EL (cell line): ENCODE results near the gene RAB5B.
"Not testable (repeated sequence)": the region's sequence is repeated elsewhere in the genome, so short reads cannot be mapped to it uniquely, and the experiment has no call there.

Experiments
- DNase-seq: peaks from one replicate; pipeline ENCODE4 v3.0.0-alpha.2; 2016

RAB5B gene

GRCh38 chr12:56020423-56021184, 46.7 kb downstream of the RAB5B start, which contains the start of gene IKZF4:
Gene IKZF4 (plus strand): TSS chr12:56021043. CDS start chr12:56021494, 451 bp downstream.
- no peak for DNase-seq

DNA sequence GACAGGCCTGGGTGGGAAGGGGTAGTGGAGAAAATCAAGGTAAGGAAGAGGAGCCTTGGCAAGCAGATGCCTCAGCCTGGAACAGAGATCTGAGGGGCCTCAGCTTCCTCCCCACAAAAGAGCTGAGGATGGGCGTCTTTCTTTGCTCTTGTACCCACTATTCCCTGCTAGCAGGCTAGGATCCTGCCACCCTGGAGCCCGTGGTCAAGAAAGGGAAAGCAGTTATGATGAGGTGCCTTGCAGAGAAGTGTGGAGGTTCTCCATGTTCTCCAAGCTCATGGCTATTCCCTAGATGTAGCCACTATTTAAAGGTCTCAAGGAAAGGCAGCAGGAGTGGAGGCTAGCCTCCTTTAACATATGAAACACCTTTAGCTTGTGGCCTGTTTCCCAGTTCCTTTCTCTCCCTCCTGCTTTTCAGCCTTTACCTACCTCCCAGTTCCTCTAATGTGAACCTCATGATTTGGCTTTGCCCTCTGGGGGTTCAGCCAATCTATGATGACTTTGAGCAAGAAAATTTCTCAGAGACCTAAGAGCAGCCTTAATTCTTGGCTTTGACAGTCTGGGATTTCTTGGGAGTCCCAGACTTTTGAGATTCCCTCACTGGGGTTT, 48.1 kb downstream of the RAB5B start:
- DNase-seq: no peak

- no peak for DNase-seq
Measured at GRCh38 chr12:56028511-56029165, 54.8 kb downstream of the RAB5B start.

DNA sequence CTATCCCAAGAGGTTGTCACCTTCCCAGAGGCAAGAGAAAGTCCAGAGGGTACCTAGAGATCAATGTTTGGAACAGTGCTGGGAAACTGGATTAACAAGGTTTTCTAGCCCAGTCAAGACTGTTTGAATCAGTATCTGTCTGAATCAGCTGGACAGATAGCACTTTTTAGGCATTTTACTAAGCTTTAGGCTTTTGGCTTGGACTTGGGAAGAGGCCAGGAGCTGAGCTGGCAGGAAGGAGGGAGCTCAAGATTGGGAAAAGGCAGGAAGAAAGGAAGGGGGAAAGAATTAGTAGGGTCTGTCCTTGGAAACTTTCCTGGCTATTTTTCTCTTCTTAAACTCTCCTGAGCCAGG, 55.3 kb downstream of the RAB5B start:
- peak; percentile 50 for DNase-seq

DNA sequence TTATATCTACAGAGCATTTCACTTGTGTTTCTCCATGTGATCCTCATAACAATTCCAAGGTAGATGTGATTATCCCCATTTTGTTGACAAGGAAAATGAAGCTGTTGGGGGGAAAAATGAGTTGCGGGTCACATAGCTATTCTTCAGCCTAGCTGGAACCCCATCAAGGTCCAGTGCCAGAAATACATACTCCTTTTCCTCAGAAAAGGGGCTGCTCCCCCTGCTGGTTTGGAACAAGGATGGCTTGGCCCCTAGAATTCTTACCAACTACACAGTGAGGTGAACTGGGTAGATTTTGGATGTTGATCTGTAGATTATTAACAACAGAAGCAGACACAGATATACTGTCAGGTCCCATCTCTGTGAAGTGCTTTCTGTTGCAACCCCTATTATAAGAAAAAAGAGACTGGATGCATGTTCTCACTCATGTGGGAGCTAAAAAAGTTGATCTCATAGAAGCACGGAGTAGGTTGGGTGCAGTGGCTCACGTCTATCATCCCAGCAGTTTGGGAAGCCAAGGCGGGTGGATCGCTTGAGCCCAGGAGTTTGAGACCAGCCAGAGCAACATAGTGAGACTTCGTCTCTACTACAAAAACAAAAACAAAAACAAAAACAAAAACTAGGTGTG, 55.9 kb downstream of the RAB5B start:
- DNase-seq: peak; percentile 66

GRCh38 chr12:56031987-56032386, 58.1 kb downstream of the RAB5B start:
- DNase-seq: no peak

DNA sequence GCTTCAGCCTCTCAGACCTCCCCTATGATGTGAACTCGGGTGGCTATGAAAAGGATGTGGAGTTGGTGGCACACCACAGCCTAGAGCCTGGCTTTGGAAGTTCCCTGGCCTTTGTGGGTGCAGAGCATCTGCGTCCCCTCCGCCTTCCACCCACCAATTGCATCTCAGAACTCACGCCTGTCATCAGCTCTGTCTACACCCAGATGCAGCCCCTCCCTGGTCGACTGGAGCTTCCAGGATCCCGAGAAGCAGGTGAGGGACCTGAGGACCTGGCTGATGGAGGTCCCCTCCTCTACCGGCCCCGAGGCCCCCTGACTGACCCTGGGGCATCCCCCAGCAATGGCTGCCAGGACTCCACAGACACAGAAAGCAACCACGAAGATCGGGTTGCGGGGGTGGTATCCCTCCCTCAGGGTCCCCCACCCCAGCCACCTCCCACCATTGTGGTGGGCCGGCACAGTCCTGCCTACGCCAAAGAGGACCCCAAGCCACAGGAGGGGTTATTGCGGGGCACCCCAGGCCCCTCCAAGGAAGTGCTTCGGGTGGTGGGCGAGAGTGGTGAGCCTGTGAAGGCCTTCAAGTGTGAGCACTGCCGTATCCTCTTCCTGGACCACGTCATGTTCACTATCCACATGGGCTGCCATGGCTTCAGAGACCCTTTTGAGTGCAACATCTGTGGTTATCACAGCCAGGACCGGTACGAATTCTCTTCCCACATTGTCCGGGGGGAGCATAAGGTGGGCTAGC, 60.9 kb downstream of the RAB5B start:
- DNase-seq: no peak

DNA sequence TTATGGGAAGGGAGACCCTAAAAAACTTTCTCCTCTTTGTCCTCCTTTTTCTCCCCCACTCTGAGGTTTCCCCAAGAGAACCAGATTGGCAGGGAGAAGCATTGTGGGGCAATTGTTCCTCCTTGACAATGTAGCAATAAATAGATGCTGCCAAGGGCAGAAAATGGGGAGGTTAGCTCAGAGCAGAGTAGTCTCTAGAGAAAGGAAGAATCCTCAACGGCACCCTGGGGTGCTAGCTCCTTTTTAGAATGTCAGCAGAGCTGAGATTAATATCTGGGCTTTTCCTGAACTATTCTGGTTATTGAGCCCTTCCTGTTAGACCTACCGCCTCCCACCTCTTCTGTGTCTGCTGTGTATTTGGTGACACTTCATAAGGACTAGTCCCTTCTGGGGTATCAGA, 63.3 kb downstream of the RAB5B start:
- no peak for DNase-seq

DNA sequence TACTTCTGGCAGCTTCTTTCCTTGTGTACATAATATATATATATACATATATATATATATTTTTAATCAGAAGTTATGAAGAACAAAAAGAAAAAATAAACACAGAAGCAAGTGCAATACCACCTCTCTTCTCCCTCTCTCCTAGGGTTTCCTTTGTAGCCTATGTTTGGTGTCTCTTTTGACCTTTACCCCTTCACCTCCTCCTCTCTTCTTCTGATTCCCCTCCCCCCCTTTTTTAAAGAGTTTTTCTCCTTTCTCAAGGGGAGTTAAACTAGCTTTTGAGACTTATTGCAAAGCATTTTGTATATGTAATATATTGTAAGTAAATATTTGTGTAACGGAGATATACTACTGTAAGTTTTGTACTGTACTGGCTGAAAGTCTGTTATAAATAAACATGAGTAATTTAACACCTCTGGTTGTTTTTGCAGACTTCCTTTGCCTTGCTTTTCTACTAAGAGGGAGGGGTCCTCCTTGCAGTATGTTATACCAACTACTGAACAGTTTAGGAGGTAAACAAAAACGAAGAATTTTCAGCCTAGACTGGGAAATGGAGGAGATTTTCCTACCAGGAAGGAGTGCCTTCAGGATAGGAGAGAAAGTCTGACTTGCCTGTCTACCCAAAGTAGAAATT, 64.3 kb downstream of the RAB5B start:
- no peak for DNase-seq

DNA sequence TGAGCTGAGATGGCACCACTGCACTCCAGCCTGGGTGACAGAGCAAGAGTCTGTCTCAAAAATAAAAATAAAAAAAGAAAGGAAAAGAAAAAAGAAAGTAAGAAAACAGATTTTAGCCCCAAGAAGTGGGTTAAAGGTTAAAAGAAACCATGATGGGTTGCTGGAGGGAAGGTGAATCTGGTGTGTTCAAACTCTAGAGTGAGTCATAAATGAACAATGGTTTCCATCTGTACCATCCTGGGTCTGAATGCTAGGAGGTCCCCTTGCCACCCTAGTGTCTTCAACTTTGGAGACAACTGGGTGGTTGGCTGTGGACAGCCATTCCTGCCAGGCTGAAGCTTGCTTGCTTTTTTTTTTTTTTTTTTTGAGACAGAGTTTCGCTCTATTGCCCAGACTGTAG, 66.3 kb downstream of the RAB5B start:
- DNase-seq: no peak

DNA sequence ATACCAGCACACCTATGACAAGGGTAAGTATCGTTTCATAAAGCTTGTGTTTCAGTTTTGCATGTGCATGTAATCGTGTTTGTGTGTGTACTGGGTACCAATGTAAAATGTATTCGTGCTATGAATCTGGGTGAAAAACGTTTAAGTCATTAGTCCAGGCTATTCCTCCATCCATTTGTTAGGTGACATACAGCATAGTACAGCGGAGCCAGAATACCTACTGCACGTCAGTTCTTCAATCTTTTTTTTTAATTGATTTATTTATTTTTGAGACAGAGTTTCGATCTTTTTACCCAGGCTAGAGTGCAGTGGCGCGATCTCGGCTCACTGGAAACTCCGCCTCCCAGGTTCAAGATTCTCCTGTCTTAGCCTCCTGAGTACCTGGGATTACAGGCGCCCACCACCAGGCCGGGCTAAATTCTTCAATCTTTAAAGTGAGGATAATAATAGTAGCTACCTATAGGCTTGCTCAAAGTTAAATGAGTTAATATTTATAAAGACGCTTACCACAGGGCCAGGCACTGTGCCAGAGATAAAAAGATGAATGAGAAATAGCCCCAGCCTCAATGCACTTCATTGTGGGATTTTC, 67.2 kb downstream of the RAB5B start:
- no peak for DNase-seq

DNA sequence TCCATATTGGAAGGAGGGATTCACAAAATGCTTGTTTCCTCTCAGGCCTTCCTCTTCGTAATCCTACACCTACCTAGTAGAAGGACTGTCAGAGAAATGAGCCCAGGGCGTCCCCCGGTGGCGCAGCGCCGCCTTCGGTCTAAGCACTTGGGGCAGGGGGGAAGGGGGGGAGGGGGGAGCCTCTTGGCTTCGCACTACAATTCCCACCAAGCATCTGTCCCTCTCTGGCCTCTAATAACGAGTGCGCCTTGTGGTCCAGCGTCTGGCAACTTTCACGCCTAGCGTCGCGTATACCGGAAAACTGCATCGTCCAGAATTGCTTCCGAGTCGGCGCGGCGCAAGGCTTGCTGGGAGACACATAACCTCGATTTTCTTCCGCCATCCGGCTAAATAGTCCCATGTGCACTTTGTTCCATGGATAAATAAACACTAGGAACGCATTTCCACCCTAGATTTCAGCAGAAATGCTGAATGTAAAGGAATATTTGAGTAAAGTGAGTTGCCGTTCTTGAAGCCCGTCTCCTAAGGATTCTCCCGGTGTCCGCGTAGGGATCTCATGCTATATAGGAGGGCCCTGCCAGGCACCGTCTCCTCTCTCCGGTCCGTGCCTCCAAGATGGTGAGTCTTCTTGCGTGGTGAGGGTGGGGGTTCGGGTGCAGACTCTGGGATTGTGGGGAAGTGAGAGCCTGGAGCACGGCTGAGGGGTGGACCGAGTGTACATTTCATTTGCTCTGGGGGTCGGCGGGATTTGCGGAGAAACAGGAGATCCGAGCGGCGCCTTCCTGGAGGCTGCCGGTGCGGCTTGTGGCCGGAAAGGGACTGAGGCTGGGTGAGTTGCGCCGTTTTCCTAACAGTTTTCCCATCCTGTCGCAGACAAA, 67.9 kb downstream of the RAB5B start, which contains the start of gene RPS26:
Gene RPS26 (plus strand): TSS at position 367 of the 878 bp plus-strand sequence. CDS start 249 bp downstream, at position 616.
- DNase-seq: peak; percentile 99

GRCh38 chr12:56042430-56042813, 68.5 kb downstream of the RAB5B start:
- not testable (repeated sequence) for DNase-seq

GRCh38 chr12:56042843-56043242, 69.0 kb downstream of the RAB5B start:
- DNase-seq: no peak
